Effector memory CD4-positive, alpha-beta T cell (primary cell): ENCODE measurements around the gene SESN1.

Experiments used
- DNase-seq, 3 donors: peaks; one replicate each; pipeline ENCODE4 v3.0.0-alpha.2; 2020
- H3K27ac ChIP-seq: 2 replicates; pipeline ENCODE4 v1.7.0; 2013; ENCODE audit warnings: mild to moderate bottlenecking, low read length, moderate library complexity; ENCODE audit not compliant: insufficient read depth, poor library complexity, severe bottlenecking
- H3K27me3 ChIP-seq: replicated peaks from 2 replicates; pipeline ENCODE4 v1.7.0; 2013; ENCODE audit warnings: mild to moderate bottlenecking, low read length; ENCODE audit not compliant: insufficient read depth, control insufficient read depth, poor library complexity, severe bottlenecking
- H3K36me3 ChIP-seq: 2 replicates; pipeline ENCODE4 v1.7.0; 2013; ENCODE audit warnings: mild to moderate bottlenecking, low read length, moderate library complexity; ENCODE audit not compliant: control insufficient read depth, insufficient read depth
- H3K4me1 ChIP-seq: 2 replicates; pipeline ENCODE4 v1.7.0; 2013; ENCODE audit warnings: low read length, mild to moderate bottlenecking; ENCODE audit not compliant: control insufficient read depth, insufficient read depth, poor library complexity, severe bottlenecking
- H3K4me3 ChIP-seq: 2 replicates; pipeline ENCODE4 v1.7.0; 2013; ENCODE audit warnings: low read length, low read depth, mild to moderate bottlenecking; ENCODE audit not compliant: insufficient read depth, poor library complexity, severe bottlenecking
- H3K9me3 ChIP-seq: 2 replicates; pipeline ENCODE4 v1.7.0; 2013; ENCODE audit warnings: mild to moderate bottlenecking, low read length, moderate library complexity; ENCODE audit not compliant: control insufficient read depth

Gene SESN1

DNA sequence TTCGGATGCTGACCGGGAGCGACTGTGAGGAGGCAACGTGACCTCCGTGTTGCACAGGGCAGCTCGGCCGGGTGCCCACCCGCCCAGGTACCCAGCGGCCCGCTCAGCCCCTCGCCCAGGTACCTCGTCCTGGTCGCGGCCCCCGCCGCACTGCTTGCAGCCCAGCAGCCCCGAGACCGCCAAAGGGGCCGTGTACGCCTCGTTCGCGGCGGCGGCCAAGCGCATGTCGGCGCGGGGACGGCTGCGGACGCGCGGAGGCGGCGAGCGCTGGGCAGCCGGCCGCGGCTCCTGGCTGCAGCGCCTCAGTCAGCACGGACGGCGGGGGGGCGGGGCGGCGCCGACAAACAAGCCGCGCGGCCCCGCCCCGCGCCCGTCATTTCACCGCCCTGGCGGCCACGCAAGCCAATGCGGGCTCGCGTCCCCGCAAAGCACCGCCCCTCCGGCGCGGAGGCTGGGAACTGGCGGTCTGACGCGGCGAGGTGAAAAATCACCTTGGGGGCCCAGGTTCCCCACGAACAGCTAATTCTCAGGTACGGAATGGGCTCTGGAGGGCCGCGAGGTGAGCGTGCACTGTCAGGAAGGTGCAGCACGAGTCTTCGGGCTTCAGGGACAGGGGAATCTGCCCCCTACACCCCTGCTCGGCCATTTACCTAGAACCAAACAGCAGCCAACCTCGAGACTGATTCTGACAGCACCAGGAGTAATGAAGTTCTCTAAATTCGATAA, 85.2 kb downstream of the SESN1 start:
- peak; percentile 88 to 90 (median 90) for DNase-seq
- H3K4me1 ChIP-seq, result peaks cover 23% of the 10 kb centered on the region
- H3K27me3 ChIP-seq, result no peaks in the 10 kb centered on the region

DNA sequence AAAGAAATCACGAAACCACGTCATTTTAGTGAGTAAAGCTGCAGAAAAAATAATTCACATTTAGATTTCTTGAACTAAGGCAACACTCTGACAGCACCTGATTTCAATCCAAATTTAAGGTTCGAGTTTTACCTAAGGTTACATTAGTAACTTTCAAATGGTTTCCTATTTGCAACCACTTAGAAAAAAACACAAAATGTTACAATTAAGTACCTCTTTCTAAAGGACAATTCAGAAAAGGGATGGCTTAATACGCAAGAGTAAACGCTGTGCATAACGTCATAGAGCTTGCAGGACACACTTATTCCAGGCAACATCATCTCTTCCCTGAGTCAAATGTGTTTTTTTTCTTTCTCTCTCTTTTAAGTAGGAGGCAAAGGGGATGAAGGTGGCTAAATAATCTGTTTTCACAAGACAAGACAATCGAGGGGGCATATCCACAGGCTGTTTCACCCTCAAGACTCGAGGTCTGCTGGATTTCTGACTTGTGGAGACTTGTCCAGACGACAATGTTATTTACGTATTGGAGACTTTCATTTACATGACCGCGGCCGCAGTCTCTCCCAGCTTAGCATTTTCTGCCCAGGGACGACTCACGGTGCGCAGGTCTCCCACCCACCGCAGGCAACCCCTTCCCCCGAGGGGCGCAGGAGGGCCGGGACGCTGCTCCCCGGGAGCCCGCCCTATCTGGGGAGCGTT, 86.0 kb downstream of the SESN1 start:
- peak in 1 of 3 donors; percentile 0 for DNase-seq
- Histone ChIP-seq H3K9me3 (no peaks in the 10 kb centered on the region), H3K27me3 (no peaks in the 10 kb centered on the region), H3K4me3 (peak overlapping the region; percentile 90), H3K4me1 (peaks cover 17% of the 10 kb centered on the region), H3K36me3 (no peaks in the 10 kb centered on the region), H3K27ac (peak overlapping the region; percentile 97)

More for the DNA sequence above, 85.2 kb downstream of the SESN1 start:
- Histone ChIP-seq H3K27ac (peak overlapping the region; percentile 97), H3K36me3 (no peaks in the 10 kb centered on the region), H3K4me3 (peak overlapping the region; percentile 90), H3K9me3 (no peaks in the 10 kb centered on the region)

DNA sequence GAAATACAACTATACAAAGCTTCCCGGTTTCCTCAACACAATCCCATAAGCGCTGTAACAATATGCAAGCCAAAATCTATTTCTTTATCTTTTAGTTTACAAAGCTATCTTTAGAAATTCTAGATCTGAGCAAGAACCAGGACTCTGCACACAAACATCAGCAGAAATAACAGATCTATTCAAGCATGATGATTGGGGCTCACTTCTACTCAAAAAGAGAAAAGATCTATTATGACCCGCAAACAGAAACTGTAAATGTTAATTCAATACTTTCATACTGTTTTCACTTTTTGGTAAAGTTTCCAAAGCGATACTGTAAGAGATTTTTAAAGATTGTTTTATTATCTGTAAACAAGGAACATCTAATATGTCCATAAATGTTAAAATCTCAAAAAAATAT, 86.6 kb downstream of the SESN1 start:
- no peaks in the 10 kb centered on the region for H3K36me3 ChIP-seq
- H3K27me3 ChIP-seq, result no peaks in the 10 kb centered on the region
- H3K27ac ChIP-seq, result peak overlapping the region; percentile 97
- H3K9me3 ChIP-seq, result no peaks in the 10 kb centered on the region
- peaks cover 17% of the 10 kb centered on the region for H3K4me1 ChIP-seq
- H3K4me3 ChIP-seq, result peak overlapping the region; percentile 90
- no peak for DNase-seq

DNA sequence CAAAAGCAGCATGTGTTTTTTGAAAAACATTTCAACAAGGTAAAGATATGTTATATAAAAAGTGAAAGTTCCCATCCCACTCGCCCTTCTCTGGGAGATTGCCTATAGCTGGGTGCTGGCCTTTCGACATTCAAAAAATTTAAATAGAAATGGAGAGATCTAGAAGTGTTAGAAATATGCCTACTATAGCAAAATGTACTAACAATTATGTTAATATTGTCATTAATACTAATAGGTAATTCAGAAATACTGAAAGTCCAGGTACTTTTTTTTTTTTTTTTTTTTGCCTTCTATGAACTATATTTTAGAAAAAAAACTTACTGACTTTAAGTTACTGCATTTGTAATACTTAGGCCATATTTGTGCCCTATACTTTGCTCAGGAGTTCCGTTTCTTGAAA, 87.1 kb downstream of the SESN1 start:
- Histone ChIP-seq H3K27ac (peak overlapping the region; percentile 97), H3K4me1 (peaks cover 17% of the 10 kb centered on the region), H3K36me3 (no peaks in the 10 kb centered on the region), H3K9me3 (no peaks in the 10 kb centered on the region), H3K4me3 (peak overlapping the region; percentile 90), H3K27me3 (no peaks in the 10 kb centered on the region)
- DNase-seq, result no peak

DNA sequence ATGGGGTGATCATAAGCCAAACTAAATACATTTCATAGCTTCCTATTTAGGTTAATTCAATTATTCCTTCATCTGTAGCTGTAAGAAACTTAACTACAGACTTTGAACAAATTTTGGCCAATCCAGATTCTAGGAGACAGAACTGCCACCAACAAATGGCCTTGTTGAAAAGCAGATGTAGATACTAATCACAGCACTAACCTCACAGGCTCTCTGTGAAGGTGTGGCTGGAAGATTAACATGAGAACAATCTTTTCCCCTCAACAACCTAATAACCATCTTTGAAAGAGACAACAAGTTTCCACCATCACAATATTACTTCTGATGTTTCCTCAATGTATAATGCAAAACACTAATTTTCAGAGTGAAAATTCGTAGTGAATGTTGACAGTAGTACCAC, 87.8 kb downstream of the SESN1 start:
- H3K4me3 ChIP-seq, result no peak overlapping the region

DNA sequence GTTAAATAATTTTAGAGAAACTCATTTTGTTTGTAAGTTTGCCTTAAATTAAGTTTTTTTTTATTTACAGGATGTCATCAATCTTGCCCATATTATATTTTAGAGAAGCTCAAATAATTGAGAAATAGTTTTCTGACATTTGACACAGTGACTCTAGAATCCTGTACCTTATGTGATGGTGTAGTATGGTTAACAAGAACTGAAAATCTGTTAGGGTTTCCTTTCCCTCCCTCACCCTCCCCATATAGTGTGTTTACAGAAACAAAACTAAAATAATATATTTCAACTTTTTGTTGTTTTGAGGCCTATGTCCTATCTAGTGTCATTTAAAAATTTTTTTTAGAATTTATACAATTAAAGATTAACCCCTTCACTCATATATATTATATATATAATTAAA, 91.8 kb downstream of the SESN1 start:
- Histone ChIP-seq H3K36me3 (peaks cover 25% of the 10 kb centered on the region), H3K27ac (no peak overlapping the region), H3K27me3 (no peaks in the 10 kb centered on the region), H3K4me3 (no peak overlapping the region), H3K9me3 (no peaks in the 10 kb centered on the region), H3K4me1 (peaks cover 3% of the 10 kb centered on the region)
- DNase-seq, result no peak

More for the DNA sequence above, 87.8 kb downstream of the SESN1 start:
- Histone ChIP-seq H3K36me3 (no peaks in the 10 kb centered on the region), H3K9me3 (no peaks in the 10 kb centered on the region), H3K4me1 (peaks cover 17% of the 10 kb centered on the region), H3K27ac (no peak overlapping the region), H3K27me3 (no peaks in the 10 kb centered on the region)
- DNase-seq, result no peak

DNA sequence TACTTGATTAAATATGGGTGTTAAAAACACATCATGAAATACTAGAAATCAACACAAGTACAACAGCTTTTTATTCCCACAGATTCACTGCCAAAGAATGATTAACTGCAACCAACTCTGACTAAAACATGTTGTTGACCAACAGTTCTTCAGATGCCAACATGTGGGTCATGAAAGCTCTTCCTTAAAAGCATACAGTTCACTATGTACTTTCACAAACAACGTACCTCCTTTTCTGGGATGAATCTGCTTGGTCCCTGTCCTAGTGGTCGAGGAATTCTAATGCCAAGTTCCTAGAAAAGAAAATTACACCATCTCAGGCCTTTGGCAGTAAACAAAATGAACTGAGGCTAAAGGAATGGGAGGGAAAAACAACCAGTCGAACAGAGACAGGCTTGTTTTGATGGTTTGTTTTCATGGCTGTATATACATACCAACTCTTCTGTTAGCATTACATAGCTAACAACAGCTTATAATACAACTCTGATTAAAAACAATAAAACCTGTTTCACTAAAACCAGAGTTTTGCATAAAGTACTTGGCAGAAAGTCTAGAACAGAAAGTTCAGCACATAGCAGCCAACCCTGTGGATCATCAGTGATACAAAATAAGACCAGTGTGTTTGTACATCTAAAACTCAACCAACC, 92.5 kb downstream of the SESN1 start:
- no peaks in the 10 kb centered on the region for H3K27me3 ChIP-seq
- H3K4me3 ChIP-seq, result no peak overlapping the region
- DNase-seq, result no peak
- H3K36me3 ChIP-seq, result peaks cover 32% of the 10 kb centered on the region
- no peaks in the 10 kb centered on the region for H3K4me1 ChIP-seq
- no peaks in the 10 kb centered on the region for H3K9me3 ChIP-seq
- no peak overlapping the region for H3K27ac ChIP-seq

DNA sequence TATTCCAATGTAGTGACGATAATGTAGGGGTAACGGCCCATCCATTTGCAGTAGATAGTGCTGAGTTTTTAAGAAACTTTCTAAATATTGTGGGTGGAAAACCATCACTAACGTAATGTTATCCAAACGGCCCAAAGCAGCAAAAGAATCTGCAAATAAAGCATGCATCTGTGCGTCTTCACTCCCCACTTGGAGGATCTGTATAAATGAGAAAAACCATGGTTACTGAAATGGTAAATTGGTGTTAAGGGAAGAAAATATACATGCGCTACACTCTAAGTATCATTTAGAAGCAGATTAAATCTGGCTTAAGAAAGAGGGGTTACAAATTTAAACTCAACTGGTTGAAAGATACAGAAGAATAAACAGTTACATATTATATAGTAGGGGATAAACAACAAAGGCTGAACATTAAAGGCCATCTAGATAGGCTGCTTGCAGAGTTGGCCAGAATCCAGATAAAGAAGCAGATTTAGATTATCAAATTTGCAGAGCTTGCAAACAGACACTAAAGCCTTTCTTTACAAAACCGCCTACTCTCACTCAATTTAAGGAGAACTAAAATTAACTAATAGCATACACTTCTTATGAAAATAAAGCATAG, 93.3 kb downstream of the SESN1 start:
- no peaks in the 10 kb centered on the region for H3K9me3 ChIP-seq
- H3K27ac ChIP-seq, result no peak overlapping the region
- no peak overlapping the region for H3K4me3 ChIP-seq
- H3K4me1 ChIP-seq, result no peaks in the 10 kb centered on the region
- no peak for DNase-seq
- no peaks in the 10 kb centered on the region for H3K27me3 ChIP-seq
- peaks cover 35% of the 10 kb centered on the region for H3K36me3 ChIP-seq

DNA sequence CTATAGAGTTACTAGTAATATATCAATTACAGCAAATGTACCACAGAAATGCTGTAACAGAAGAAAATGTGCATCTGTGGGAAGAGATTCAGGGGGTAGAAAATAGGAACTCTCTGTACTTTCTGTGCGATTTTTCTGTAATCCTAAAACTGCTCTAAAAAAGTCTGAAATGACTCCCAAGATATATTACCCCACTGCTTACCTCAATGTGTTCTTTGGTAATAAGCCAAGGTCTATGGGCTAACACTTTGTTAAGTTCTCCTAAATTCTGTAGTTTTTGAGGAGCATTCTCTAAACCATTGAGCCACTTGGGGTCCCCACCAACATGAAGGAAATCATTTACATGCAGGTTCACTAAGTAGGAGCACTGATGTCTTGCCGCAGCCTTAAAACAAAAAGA, 94.4 kb downstream of the SESN1 start:
- H3K36me3 ChIP-seq, result peaks cover 35% of the 10 kb centered on the region
- no peak for DNase-seq

More for the DNA sequence above, 94.4 kb downstream of the SESN1 start:
- no peak overlapping the region for H3K4me3 ChIP-seq
- H3K27ac ChIP-seq, result no peak overlapping the region
- no peaks in the 10 kb centered on the region for H3K4me1 ChIP-seq
- no peaks in the 10 kb centered on the region for H3K27me3 ChIP-seq
- H3K9me3 ChIP-seq, result no peaks in the 10 kb centered on the region
